ENCODE data around the gene CTNNA3.

Gene CTNNA3

DNA sequence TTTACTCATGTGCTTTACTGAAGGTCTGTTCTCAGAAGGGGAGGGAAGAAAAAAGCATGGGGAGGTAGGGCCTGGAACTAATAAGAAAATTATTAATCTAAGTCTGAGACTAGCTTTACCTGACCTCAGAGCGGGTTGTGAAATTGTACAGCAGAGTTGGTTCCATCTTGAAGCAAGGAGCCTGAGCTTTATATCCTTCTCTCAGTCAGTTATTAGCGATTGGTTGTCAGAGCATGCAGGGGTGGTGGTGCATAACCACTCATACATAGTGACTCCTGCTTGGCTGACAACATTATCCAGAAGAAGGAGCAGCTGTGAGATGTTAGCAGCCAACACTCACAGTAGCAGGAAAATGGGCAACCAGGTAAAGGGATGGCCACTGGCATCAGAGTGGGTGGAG lies 1746.5 kb downstream of the CTNNA3 start:
- no peak overlapping the region for H3K4me3 ChIP-seq (replicated peaks in 1 of 2; ENCODE audit: low read depth in 2 of 2, low read length in 2 of 2)
- DNase-seq (ENCODE audit: low read depth in 2 of 2) = no peak
- TF ChIP-seq, protein P1, sequence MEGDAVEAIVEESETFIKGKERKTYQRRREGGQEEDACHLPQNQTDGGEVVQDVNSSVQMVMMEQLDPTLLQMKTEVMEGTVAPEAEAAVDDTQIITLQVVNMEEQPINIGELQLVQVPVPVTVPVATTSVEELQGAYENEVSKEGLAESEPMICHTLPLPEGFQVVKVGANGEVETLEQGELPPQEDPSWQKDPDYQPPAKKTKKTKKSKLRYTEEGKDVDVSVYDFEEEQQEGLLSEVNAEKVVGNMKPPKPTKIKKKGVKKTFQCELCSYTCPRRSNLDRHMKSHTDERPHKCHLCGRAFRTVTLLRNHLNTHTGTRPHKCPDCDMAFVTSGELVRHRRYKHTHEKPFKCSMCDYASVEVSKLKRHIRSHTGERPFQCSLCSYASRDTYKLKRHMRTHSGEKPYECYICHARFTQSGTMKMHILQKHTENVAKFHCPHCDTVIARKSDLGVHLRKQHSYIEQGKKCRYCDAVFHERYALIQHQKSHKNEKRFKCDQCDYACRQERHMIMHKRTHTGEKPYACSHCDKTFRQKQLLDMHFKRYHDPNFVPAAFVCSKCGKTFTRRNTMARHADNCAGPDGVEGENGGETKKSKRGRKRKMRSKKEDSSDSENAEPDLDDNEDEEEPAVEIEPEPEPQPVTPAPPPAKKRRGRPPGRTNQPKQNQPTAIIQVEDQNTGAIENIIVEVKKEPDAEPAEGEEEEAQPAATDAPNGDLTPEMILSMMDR (IDR thresholded peaks at IDR 0.05; ENCODE audit: low read depth, low read length) = no peak

DNA sequence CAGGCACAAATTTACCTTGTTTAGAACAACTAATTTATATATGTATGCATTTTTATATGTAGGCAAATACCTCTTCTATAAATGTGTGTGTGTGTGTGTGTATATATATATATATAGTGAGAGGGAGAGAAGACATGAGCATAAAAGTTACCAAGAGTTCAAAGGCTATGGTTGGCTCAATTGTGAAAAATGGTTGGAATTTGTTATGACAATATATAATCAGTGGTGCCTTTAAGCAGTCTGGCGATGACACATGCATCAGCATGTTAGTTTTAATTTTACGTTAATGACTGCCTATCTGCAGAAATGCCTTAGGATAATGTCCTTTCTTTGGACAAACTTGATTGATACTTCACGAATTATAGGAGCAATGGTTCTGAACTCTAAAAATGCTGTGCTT lies 1750.9 kb downstream of the CTNNA3 start:
- peak in 1 of 2 donors; percentile 15 for DNase-seq (ENCODE audit: low read depth in 2 of 2)
- TF ChIP-seq, protein P1 (IDR thresholded peaks at IDR 0.05; ENCODE audit: low read depth, low read length) = no peak
- no peak overlapping the region for H3K4me3 ChIP-seq (replicated peaks in 1 of 2; ENCODE audit: low read depth in 2 of 2, low read length in 2 of 2)

DNA sequence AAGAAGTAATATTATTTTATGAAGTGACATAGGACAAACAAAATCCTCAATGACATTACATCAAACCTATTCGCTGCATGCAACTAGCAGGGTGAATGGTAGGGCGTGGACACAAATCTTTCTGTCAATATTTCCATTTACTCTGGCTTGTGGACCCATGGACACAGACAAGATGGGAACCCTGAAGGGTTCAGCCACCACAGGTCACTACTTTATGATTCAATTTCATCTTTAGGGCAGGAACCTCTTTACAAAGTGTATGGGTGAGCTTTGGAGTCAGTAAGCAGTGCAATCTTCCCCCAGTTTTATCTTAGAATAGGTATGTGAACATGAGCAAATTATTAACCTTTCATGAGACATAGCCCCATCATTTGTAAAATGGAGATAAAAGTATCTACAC lies 1752.5 kb downstream of the CTNNA3 start:
- H3K4me3 ChIP-seq (replicated peaks in 1 of 2; ENCODE audit: low read depth in 2 of 2, low read length in 2 of 2) = no peak overlapping the region
- no peak for DNase-seq (ENCODE audit: low read depth in 2 of 2)
- TF ChIP-seq, protein P1 (IDR thresholded peaks at IDR 0.05; ENCODE audit: low read depth, low read length) = no peak

DNA sequence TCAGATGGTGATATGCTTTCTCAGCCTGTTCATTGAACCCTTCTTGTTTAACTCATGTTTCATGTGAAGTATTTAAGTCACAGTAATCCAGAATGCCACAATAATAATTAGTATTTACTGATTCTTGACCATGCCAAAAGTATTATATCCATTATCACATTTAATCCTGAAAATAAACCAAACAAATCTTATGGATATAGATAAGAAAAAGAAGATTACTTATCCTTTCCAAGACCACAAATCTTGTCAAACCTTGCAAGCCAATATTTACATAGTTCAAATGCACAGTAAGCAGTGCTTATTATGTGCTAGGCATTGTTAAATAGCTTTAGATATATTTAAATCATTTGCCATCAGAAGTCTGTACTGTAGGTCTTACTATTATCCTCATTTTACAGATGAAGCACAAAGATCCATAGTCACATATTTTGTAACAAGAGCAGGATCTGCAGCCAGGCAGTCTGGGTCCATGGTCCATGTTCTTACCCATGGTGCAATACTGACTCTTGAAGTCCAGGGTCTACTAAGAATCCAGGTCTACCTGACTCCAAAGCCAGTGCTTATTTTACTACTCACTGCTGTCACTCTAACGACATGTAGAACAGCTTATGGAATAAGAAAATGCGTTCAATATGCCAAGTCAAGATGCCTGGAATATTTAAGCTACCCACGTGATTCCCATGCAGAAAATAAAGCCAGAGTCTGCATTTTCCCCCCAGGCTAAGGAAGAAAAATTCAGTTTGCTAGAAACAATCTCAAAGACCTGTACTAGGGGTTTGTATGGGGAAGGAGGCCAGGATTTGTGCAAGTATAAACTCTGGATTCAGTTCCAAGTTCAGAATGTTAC lies 1755.0 kb downstream of the CTNNA3 start:
- no peak for DNase-seq (ENCODE audit: low read depth in 2 of 2)
- TF ChIP-seq, protein P1 (IDR thresholded peaks at IDR 0.05; ENCODE audit: low read depth, low read length) = no peak
- no peak overlapping the region for H3K4me3 ChIP-seq (replicated peaks in 1 of 2; ENCODE audit: low read depth in 2 of 2, low read length in 2 of 2)

DNA sequence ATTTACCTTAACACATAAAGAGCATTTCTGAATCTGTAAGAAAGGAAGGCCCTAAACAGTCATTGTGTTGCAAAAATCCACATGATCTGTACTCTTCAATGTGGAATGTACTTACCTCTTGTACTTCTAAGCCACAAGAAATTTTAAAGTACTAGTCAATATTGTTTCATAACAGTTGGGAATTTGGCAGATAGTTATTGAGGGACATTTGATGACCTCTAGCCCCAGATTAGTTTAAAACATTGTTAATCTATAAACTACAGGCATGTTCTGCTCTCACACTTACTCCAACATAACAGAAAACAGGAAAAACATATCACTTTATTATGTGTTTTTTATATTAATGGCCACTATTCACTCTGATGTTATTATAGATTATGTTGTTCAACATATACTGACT lies 1755.9 kb downstream of the CTNNA3 start:
- DNase-seq (ENCODE audit: low read depth in 2 of 2) = no peak
- TF ChIP-seq, protein P1 (IDR thresholded peaks at IDR 0.05; ENCODE audit: low read depth, low read length) = no peak
- no peak overlapping the region for H3K4me3 ChIP-seq (replicated peaks in 1 of 2; ENCODE audit: low read depth in 2 of 2, low read length in 2 of 2)

DNA sequence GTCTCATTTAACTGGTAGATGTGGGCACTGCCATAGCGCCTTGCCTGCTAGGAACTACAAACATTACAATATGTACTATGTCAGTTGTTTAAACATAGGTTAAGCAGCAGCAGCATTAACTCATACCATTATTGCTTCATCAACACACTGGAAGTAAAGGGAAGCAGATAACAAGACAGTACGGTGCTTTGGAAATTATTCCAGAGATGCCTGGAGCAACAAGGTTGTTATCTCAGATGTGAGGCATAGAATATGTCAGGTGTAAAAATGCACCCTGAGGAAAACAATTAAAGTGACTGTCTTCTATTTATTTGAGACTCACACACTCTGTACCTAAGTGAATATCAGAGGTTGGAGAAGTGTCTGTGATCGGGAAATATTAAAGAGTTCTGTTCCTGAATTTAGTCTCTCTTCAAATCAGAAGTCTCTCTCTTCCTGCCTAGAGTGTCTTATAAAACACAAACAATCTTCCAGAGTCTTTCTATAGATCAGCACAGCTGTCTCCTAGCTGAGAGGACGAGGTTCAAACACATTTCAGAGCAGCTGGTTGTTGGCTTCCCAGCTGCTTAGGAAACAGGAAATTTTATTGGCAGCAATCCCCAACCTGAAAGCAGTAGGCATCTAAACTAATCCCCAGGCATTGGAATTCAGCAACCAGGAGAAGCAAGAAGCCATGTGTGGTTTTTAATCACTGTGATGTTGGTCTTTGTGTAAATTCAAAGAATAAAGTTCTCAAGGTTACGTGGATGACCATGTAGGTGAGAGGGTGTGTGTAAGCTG lies 1764.5 kb downstream of the CTNNA3 start:
- no peak for DNase-seq (ENCODE audit: low read depth in 2 of 2)
- H3K4me3 ChIP-seq (replicated peaks in 1 of 2; ENCODE audit: low read depth in 2 of 2, low read length in 2 of 2) = no peak overlapping the region
- TF ChIP-seq, protein P1 (IDR thresholded peaks at IDR 0.05; ENCODE audit: low read depth, low read length) = no peak
